ENCODE measurements around the gene NUMBL. TPM values are rescaled to one million over a fixed set of nuclear protein-coding genes. Genes with fewer than 3 reads are reported as not detected.

NUMBL gene
- total and polyA plus RNA-seq, 2 of the 13 experiments (the other 11 are each of a cell fraction or from before 2014, with no cell fraction given): 0.49 to 2.3 TPM

DNA sequence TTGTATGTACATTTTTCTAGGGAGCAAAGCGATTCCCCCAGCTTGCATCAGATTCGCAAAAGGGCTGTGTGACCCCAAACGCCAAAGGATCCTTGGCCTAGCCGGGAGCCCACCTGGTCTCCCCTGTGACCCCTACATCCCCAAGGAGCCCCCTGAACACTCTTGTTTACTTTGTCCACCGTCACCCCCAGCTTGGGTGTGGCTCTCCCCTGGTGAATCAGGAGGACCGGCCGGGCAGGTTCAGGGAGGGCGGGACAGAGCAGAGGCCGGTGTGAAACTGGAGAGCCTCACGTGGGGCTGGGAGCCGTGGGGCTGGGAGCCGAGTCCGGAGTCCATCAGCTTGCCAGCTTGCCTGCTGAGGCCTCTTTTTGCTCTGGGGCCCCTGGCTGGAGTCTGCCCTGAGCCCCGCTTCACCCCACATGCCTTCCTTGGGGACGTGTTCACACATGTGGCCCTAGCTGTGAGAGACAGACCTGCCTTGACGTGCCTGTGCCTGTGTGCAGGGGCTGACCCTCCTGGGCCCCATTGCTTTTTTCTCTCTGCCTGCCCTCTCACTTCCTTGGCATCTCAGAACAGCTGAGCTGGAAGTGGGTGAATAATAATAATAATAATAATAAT, 28.4 kb upstream of the NUMBL start (continued):
- TF ChIP-seq ZNF18 (CRISPR knock-in tag; IDR thresholded peaks at IDR 0.05; ENCODE audit: insufficient replicate concordance): no peak
- TF ChIP-seq ZNF354B (CRISPR knock-in tag; IDR thresholded peaks at IDR 0.05): no peak
- no peak for TF ChIP-seq ZNF326 (CRISPR knock-in tag; IDR thresholded peaks at IDR 0.05; ENCODE audit: borderline replicate concordance)
- no peak; the same call in 1 of the 2 replicates for TF ChIP-seq ZNF121 (CRISPR knock-in tag; IDR thresholded peaks at IDR 0.05)
- no peak; the same call in 1 of the 2 replicates for TF ChIP-seq GMEB1 (CRISPR knock-in tag; IDR thresholded peaks at IDR 0.05; ENCODE audit: borderline replicate concordance)
- no peak for TF ChIP-seq ZFAT (CRISPR knock-in tag; conservative IDR thresholded peaks at IDR 0.05)
- TF ChIP-seq TBX3 (IDR thresholded peaks at IDR 0.05; ENCODE audit: borderline replicate concordance): peak; percentile 46; the same call in 1 of the 2 replicates
- TF ChIP-seq NR2C2 (CRISPR knock-in tag; IDR thresholded peaks at IDR 0.05; ENCODE audit: borderline replicate concordance): peak; percentile 48; the same call in 1 of the 2 replicates
- 0 out of 2 replicates have a peak, but pooled peaks have one; percentile 27 for TF ChIP-seq MEF2D (CRISPR knock-in tag; IDR thresholded peaks at IDR 0.05)
- TF ChIP-seq ZNF543 (CRISPR knock-in tag; IDR thresholded peaks at IDR 0.05): peak; percentile 92; the same call in 1 of the 2 replicates
- TF ChIP-seq RFXAP (CRISPR knock-in tag; IDR thresholded peaks at IDR 0.05; ENCODE audit: borderline replicate concordance): no peak
- TF ChIP-seq ATAD3A (CRISPR knock-in tag; IDR thresholded peaks at IDR 0.05): no peak
- no peak for TF ChIP-seq NBN (conservative IDR thresholded peaks at IDR 0.05)
- TF ChIP-seq ZNF615 (CRISPR knock-in tag; IDR thresholded peaks at IDR 0.05; ENCODE audit: borderline replicate concordance): no peak
- no peak for TF ChIP-seq MED13 (CRISPR knock-in tag; IDR thresholded peaks at IDR 0.05)
- no peak for TF ChIP-seq ZNF557 (CRISPR knock-in tag; IDR thresholded peaks at IDR 0.05)
- TF ChIP-seq SP140L (CRISPR knock-in tag; IDR thresholded peaks at IDR 0.05; ENCODE audit: borderline replicate concordance): no peak
- no peak for TF ChIP-seq CENPT (CRISPR knock-in tag; IDR thresholded peaks at IDR 0.05; ENCODE audit: low read depth)
- no peak for TF ChIP-seq TOE1 (CRISPR knock-in tag; IDR thresholded peaks at IDR 0.05)
- no peak for TF ChIP-seq FIP1L1 (IDR thresholded peaks at IDR 0.05; ENCODE audit: borderline replicate concordance, insufficient read depth, low read depth, low read length)
- no peak for TF ChIP-seq ZNF780A (CRISPR knock-in tag; IDR thresholded peaks at IDR 0.05)
- no peak for TF ChIP-seq MTA3 (CRISPR knock-in tag; IDR thresholded peaks at IDR 0.05)
- no peak for TF ChIP-seq EHMT2 (IDR thresholded peaks at IDR 0.05; ENCODE audit: borderline replicate concordance, low read depth, low read length)
- TF ChIP-seq YEATS4 (CRISPR knock-in tag; IDR thresholded peaks at IDR 0.05; ENCODE audit: borderline replicate concordance): peak; percentile 64; the same call in 1 of the 2 replicates
- no peak for TF ChIP-seq HNRNPH1 (optimal IDR thresholded peaks at IDR 0.05; ENCODE audit: low read depth, low read length)
- peak in 1 of 2 experiments; percentile 59; a peak in 1 of 4 replicates for TF ChIP-seq HMGXB4 (CRISPR knock-in tag; IDR thresholded peaks at IDR 0.05; ENCODE audit: borderline replicate concordance in 1 of 2, low read depth in 1 of 2)

Measured in HepG2 (cell line).